Measurements from ENCODE around the gene SORL1. TPM values are rescaled to one million over a fixed set of nuclear protein-coding genes. Genes with fewer than 3 reads are reported as not detected.

Gene SORL1
- total RNA-seq, 4 donors from 2014 or later = 7.3 to 18.8 (median 12.3) TPM

GRCh38 chr11:121563003-121563402 is 110.9 kb downstream of the SORL1 start:
- Histone ChIP-seq H3K4me3 (no peak overlapping the region), H3K9me3 (no peaks in the 10 kb centered on the region), H3K4me1 (no peaks in the 10 kb centered on the region), H3K27me3 (no peaks in the 10 kb centered on the region), H3K36me3 (no peaks in the 10 kb centered on the region), H3K27ac (no peak overlapping the region)
- TF ChIP-seq CTCF (IDR thresholded peaks at IDR 0.05) (no peak), POLR2A (IDR thresholded peaks at IDR 0.05) (no peak), EP300 (IDR thresholded peaks at IDR 0.05) (no peak)
- no peak for DNase-seq (ENCODE audit: low spot score in 2 of 2)
- 84 to 91% methylated on average over 4 of the region's 4 CpGs for WGBS, 2 donors

GRCh38 chr11:121563900-121564822 is 112.0 kb downstream of the SORL1 start:
- TF ChIP-seq EP300 (IDR thresholded peaks at IDR 0.05) (no peak), POLR2A (IDR thresholded peaks at IDR 0.05) (no peak), CTCF (IDR thresholded peaks at IDR 0.05) (no peak)
- WGBS, 2 donors = 71 to 73% methylated on average over 8 of the region's 8 CpGs
- Histone ChIP-seq H3K9me3 (no peaks in the 10 kb centered on the region), H3K4me1 (no peaks in the 10 kb centered on the region), H3K27me3 (no peaks in the 10 kb centered on the region), H3K36me3 (no peaks in the 10 kb centered on the region), H3K4me3 (no peak overlapping the region), H3K27ac (no peak overlapping the region)
- no peak for DNase-seq (ENCODE audit: low spot score in 2 of 2)

DNA sequence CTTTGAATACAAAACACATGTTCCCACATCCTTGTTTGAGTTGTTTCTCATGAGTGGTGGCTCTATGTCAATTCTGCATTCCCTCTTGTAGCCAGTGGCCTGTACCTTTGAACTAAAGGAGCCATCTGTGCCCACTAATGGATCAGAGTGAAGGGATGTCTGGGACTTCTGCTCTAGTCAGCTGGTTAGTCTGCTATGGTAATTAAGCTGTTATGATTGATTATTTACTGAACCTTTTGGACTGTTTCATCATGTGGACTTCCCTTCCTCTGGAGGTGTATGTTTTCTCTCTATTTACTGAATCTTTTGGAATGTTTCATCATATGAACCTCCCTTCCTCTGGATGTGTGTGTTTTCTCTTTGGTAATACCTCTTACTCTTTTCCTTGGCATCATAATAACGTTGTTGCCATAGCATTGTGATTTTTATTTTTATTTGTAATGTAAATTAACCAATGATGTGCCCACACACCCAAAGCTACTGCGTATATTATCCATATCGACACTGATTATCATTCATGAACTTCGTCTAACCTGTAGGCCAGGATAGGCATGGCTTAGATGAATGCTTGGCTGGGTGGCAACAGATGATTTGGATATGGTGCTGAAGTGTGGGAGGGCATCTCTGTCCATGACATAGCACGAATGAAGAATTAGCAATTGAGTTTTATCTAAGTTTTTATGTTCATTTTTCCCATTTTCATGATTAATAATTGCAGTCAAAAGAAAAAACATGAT is 113.0 kb downstream of the SORL1 start:
- H3K9me3 ChIP-seq = no peaks in the 10 kb centered on the region
- H3K36me3 ChIP-seq = no peaks in the 10 kb centered on the region
- no peak overlapping the region for H3K4me3 ChIP-seq
- no peak for TF ChIP-seq EP300 (IDR thresholded peaks at IDR 0.05)
- TF ChIP-seq CTCF (IDR thresholded peaks at IDR 0.05) = no peak
- no peak for TF ChIP-seq POLR2A (IDR thresholded peaks at IDR 0.05)
- H3K4me1 ChIP-seq = no peaks in the 10 kb centered on the region
- DNase-seq (ENCODE audit: low spot score in 2 of 2) = no peak
- 83 to 86% methylated on average over 5 of the region's 5 CpGs for WGBS, 2 donors
- H3K27ac ChIP-seq = no peak overlapping the region
- no peaks in the 10 kb centered on the region for H3K27me3 ChIP-seq

- 88 to 91% methylated on average over 9 of the region's 9 CpGs for WGBS, 2 donors
- Histone ChIP-seq H3K9me3 (no peaks in the 10 kb centered on the region), H3K36me3 (no peaks in the 10 kb centered on the region), H3K27ac (no peak overlapping the region), H3K4me3 (no peak overlapping the region), H3K4me1 (no peaks in the 10 kb centered on the region), H3K27me3 (no peaks in the 10 kb centered on the region)
- DNase-seq (ENCODE audit: low spot score in 2 of 2) = no peak
- TF ChIP-seq POLR2A (IDR thresholded peaks at IDR 0.05) (no peak), CTCF (IDR thresholded peaks at IDR 0.05) (no peak), EP300 (IDR thresholded peaks at IDR 0.05) (no peak)
Measured at GRCh38 chr11:121566279-121567168, 114.4 kb downstream of the SORL1 start.
